ENCODE measurements around the gene DDX4. TPM values are rescaled to one million over a fixed set of nuclear protein-coding genes. Genes with fewer than 3 reads are reported as not detected.

Gene DDX4
- total RNA-seq, 1 donor from 2014 or later: not detected

DNA sequence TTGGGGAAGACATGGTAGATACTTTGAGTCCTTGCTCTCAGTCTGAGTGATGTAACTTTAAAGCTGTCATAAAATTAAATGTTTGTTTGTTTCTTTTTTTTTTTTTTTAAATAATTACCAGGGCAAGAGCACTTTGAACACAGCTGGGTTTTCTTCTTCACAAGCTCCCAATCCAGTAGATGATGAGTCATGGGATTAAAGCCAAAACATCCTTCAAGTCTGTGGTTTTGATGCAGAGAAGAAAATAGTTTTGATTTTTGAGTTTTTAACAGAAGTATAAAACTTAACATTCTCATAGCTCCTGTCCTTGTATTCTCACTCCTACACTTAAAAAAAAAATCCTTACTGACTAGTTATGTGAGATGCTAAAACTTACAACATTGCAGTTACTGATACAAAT, 78.5 kb downstream of the DDX4 start:
- no peaks in the 10 kb centered on the region for H3K4me1 ChIP-seq
- no peak overlapping the region for H3K4me3 ChIP-seq
- H3K9me3 ChIP-seq (replicated peaks): no peaks in the 10 kb centered on the region
- intact Hi-C loops (cut with micrococcal nuclease): no loop called here
- H3K27me3 ChIP-seq (ENCODE audit: low read depth): peaks cover 20% of the 10 kb centered on the region
- no peaks in the 10 kb centered on the region for H3K36me3 ChIP-seq
- DNase-seq: no peak
- TF ChIP-seq, protein P1, sequence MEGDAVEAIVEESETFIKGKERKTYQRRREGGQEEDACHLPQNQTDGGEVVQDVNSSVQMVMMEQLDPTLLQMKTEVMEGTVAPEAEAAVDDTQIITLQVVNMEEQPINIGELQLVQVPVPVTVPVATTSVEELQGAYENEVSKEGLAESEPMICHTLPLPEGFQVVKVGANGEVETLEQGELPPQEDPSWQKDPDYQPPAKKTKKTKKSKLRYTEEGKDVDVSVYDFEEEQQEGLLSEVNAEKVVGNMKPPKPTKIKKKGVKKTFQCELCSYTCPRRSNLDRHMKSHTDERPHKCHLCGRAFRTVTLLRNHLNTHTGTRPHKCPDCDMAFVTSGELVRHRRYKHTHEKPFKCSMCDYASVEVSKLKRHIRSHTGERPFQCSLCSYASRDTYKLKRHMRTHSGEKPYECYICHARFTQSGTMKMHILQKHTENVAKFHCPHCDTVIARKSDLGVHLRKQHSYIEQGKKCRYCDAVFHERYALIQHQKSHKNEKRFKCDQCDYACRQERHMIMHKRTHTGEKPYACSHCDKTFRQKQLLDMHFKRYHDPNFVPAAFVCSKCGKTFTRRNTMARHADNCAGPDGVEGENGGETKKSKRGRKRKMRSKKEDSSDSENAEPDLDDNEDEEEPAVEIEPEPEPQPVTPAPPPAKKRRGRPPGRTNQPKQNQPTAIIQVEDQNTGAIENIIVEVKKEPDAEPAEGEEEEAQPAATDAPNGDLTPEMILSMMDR (IDR thresholded peaks at IDR 0.05; ENCODE audit: borderline replicate concordance): no peak
- H3K27ac ChIP-seq (replicated peaks): no peak overlapping the region

DNA sequence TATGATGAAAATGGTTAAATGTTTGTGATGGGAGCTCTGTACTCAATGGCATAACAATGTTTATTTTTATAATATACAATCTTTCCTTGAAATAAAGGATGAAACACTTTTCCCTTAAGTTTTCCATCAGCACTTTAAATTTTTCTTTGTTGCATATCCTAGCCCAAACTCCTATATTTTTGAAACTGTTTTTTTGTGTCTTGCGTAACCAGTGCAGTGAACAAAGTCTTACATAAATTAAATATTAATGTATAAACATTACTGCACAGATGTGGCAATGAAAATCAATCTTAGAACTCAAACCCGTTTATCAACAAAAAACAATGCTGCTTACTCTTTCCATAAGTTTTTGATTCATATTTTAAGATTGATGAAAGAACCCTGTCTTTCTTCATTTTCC, 79.2 kb downstream of the DDX4 start:
- no peak overlapping the region for H3K4me3 ChIP-seq
- no peaks in the 10 kb centered on the region for H3K36me3 ChIP-seq
- intact Hi-C loops (cut with micrococcal nuclease): no loop called here
- H3K9me3 ChIP-seq (replicated peaks): no peaks in the 10 kb centered on the region
- DNase-seq: no peak
- H3K4me1 ChIP-seq: peaks cover 5% of the 10 kb centered on the region
- TF ChIP-seq, protein P1 (IDR thresholded peaks at IDR 0.05; ENCODE audit: borderline replicate concordance): no peak
- H3K27ac ChIP-seq (replicated peaks): no peak overlapping the region
- peaks cover 26% of the 10 kb centered on the region for H3K27me3 ChIP-seq (ENCODE audit: low read depth)

DNA sequence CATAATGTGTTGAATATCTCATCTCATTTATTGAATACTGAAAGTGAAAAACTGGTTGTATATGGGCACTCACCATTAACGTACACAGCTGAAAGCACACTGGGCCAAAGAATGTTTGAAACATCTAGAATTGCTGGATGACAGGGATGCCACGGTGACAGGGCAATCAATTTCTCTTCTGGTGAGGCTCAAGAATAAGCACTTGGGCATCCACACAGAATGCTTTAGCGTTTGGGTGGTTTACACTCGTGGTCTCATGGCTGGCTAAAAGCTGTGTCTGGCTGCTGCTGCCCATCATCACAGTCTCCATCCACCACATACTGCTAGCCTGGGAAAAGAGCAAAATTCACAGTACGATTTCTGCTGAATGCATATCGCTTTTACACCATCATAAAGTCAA, 82.6 kb downstream of the DDX4 start:
- no peaks in the 10 kb centered on the region for H3K36me3 ChIP-seq
- DNase-seq: no peak
- H3K4me1 ChIP-seq: peaks cover 6% of the 10 kb centered on the region
- H3K27me3 ChIP-seq (ENCODE audit: low read depth): peaks cover 61% of the 10 kb centered on the region
- TF ChIP-seq, protein P1 (IDR thresholded peaks at IDR 0.05; ENCODE audit: borderline replicate concordance): no peak
- H3K27ac ChIP-seq (replicated peaks): no peak overlapping the region
- intact Hi-C loops (cut with micrococcal nuclease): no loop called here
- no peaks in the 10 kb centered on the region for H3K9me3 ChIP-seq (replicated peaks)
- H3K4me3 ChIP-seq: no peak overlapping the region

DNA sequence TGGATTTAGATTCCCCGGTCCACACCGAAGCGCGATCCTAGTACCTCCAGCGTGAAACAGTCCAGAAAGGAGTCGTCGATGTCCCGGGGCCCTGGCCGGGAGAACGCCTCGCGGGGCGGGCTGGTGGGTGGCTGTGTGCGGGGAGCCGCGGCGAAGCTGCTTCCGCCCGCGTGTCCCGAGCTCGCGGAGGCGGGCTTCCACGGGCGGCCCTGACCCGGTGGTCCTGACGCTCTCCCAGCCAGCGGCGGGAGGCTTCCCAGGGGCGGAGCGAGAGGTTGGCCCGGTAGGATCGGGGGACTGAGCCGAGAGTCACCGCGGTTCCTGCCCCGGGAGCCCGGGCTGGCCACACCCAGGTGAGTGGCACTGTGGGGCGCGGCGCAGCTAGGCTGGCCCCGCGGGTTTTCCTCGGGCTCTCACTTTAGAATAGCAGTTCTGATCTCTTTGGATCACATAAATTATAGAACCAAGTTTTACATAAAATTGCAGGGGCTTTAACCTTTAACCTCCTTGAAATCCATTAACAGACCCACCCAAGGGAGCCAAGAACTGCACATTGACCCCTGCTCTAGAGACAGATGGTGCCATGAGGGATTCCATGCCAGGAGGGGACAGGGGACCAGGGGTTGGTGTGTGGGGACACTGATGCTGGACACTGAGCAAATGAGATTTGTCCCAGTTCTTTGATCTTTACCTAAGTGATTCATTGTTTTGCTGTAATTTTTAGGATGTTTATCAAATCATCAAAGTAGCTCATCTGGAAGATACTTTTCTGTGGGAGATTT, 84.1 kb downstream of the DDX4 start:
- Histone ChIP-seq H3K27me3 (ENCODE audit: low read depth) (peaks cover 69% of the 10 kb centered on the region), H3K27ac (replicated peaks) (no peak overlapping the region), H3K9me3 (replicated peaks) (no peaks in the 10 kb centered on the region), H3K4me3 (peak overlapping the region; percentile 63), H3K36me3 (no peaks in the 10 kb centered on the region), H3K4me1 (peaks cover 6% of the 10 kb centered on the region)
- TF ChIP-seq, protein P1 (IDR thresholded peaks at IDR 0.05; ENCODE audit: borderline replicate concordance): no peak
- intact Hi-C loops (cut with micrococcal nuclease): no loop called here
- DNase-seq: no peak

DNA sequence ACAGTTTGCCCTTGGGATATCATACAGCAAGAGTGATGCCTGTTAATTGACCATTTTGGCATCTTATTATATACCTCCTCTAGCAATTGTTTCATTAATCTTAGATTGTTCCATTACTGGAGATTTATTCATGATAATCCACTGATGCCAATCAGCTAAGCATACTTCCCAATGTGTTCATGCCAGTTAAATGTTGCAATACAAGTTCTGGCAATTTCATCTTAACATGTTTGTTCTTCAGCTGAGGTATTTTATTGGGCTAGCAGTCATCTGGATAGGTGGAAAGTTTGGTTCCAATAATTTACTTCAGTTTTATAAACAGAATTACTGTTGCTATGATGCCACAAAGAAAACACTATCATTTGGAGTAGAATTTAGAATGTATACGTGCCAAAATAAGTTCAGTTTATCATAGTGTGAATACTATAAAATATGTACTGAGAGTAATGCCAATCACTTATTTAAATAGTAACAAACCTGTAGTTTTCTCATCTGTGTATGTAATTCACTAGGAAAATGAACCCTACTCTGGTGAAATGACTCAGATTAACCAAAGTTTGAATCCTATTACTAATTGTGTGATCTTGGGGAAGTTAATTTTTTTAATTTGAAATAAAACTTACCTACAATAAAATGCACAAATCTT, 85.4 kb downstream of the DDX4 start:
- H3K4me1 ChIP-seq: peaks cover 6% of the 10 kb centered on the region
- DNase-seq: no peak
- H3K27me3 ChIP-seq (ENCODE audit: low read depth): peaks cover 69% of the 10 kb centered on the region
- H3K4me3 ChIP-seq: no peak overlapping the region
- H3K27ac ChIP-seq (replicated peaks): no peak overlapping the region
- intact Hi-C loops (cut with micrococcal nuclease): no loop called here
- H3K9me3 ChIP-seq (replicated peaks): no peaks in the 10 kb centered on the region
- no peaks in the 10 kb centered on the region for H3K36me3 ChIP-seq
- TF ChIP-seq, protein P1 (IDR thresholded peaks at IDR 0.05; ENCODE audit: borderline replicate concordance): no peak

Measured in left ventricle myocardium inferior (tissue), 1 donor.